Astrocyte (in vitro differentiated cells and primary cell): Measurements from ENCODE around the gene HEXB.

Experiments used
- CTCF ChIP-seq: IDR thresholded peaks from 2 replicates; pipeline ENCODE4 v1.5.1; 2011; ENCODE audit warnings: low read depth, mild to moderate bottlenecking, inconsistent platforms, low read length, moderate library complexity; ENCODE audit not compliant: insufficient read depth
- EZH2 ChIP-seq: IDR thresholded peaks from 2 replicates; pipeline ENCODE4 v1.6.1; 2012; ENCODE audit warnings: mild to moderate bottlenecking, low read length, inconsistent platforms; ENCODE audit not compliant: insufficient read depth

DNA sequence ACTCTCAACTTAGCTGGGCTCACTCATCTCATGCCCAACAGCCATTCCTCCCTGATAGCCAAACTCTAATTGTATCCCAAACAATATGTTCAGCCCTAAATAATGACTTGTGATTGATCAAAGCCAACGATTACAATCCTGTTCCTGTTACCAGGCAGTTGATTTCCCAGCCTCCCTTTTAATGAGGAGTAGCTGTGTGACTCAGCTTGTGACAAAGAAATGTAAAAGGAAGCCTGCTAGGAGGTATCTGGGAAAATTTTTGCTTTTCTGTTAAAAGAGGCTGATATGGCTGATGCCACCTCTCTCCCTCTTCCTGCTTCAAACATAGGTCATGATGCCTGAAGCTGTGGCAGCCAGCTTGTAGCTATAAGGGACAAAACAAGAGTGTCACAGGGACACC lies 24.9 kb upstream of the HEXB start:
- no peak for TF ChIP-seq CTCF
- TF ChIP-seq EZH2: no peak
